Colon (tissue), 2 donors: ENCODE data around the gene KRT78.
"Not testable (repeated sequence)": the region's sequence is repeated elsewhere in the genome, so short reads cannot be mapped to it uniquely, and the experiment has no call there.

Experiments used
- FAIRE-seq: peaks from 2 replicates; lab custom pipeline; 2012; peaks lifted over from hg19 to GRCh38; lab: Jason Lieb, UNC
- donor health status: control.
- donor health status: control.

The KRT78 gene, protein sequence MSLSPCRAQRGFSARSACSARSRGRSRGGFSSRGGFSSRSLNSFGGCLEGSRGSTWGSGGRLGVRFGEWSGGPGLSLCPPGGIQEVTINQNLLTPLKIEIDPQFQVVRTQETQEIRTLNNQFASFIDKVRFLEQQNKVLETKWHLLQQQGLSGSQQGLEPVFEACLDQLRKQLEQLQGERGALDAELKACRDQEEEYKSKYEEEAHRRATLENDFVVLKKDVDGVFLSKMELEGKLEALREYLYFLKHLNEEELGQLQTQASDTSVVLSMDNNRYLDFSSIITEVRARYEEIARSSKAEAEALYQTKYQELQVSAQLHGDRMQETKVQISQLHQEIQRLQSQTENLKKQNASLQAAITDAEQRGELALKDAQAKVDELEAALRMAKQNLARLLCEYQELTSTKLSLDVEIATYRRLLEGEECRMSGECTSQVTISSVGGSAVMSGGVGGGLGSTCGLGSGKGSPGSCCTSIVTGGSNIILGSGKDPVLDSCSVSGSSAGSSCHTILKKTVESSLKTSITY

DNA sequence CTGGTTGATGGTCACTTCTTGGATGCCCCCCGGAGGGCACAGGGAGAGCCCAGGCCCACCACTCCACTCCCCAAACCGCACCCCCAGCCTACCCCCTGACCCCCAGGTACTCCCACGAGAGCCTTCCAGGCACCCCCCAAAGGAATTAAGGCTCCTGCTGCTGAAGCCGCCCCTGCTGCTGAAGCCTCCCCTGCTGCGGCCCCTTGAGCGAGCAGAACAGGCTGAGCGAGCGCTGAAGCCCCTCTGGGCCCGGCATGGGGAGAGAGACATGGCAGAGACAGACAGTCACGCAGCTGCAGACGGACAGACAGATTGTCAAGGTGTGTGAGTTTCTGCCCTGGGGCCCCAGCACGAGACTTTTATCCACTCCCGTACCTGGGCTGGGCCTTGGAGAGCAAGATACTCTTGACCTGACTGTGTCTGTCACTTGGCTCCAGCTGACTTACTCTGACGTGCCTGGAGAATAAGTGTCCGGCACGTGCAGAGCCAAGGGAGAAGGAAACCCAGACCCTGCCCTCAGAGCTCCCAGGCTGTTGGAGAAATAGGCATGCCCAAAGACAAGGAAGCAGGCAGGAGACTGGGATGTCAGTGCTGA, at the start of gene KRT78:
KRT78 (minus strand) TSS at position 334 of the 595 bp plus-strand sequence; CDS start at position 270, 64 bp downstream.
- FAIRE-seq = no peak

DNA sequence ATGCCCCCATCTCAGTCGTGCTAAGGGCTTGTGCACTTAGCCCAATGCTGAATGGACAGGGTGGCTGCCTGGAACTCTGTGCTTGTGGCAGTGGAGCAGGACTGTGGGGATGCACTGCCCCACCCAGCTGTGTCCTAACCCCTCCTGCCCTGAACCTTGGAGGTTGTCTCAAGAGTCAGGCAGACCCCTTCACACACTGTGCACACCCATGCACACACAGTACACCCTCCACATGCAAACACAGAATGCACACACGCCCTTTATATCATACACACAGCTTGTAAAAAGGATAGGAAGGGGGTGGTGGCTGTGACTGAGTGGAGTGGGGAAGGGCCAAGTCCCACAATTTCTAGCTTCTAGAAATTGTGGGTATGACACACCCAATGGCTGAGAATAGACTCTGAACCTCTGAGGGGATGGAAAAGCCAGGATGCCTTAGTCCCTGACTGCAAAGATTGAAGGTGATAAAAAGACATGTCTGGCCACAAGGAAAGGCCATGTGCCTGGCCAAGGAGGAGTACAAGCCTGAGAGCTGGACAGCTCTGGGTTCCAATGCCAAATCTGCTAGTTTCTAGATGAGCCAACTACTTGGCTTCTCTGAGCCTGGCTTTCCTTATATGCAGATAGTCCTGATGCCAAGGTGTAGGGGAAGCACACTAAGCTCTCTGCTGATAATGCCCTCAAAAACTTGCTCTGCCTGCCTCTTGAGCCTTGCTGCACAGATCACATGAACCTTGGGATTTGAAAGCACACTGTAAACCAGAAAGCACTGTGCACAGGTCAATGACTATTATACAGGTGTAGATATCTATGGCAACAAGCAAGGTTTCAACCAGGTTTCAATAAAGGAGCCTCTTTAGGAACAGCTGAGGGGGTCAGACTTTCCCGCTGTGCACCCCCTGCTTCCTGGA, 47.7 kb upstream of the KRT78 start:
- no peak for FAIRE-seq

DNA sequence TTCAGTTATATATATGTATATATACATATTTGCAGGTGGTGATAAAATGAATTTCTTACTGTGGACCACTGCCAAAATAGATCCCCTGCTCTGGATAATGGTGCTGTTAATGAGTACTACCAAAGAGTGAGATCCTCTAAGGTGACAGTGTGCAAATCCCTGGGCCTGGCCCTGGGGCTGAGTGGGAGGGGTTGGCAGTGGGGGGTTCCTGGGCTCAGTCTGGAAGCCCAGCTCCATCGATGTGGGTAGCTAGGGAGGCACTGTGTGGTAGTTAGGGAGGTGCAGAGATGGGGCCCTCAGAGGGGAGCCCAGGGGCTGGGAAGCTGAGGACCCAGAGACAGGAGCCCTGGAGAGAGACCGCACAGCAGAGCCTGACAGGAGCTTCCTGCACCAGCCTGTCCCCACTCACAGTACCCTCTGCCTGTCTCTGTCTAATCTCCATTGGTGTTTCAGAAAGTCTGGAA, 47.0 kb upstream of the KRT78 start:
- no peak for FAIRE-seq

DNA sequence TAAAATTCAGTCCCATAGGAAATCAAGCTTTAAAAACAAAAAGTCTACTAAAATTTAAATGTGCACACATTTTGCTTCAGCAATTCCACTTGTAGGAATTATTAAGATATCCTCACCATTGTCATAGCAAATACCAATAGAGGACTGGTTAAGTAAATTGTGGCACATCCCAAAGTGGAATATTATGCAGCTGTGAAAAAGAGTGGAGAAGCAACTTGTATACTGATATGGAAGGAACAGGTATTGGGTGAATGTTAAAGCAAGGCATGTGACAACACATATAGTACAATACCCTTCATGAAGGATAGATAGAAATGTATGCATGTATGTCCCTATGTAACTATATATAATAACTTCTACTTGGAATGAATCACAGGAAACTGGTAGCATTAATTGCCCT, 44.2 kb upstream of the KRT78 start:
- FAIRE-seq = no peak

DNA sequence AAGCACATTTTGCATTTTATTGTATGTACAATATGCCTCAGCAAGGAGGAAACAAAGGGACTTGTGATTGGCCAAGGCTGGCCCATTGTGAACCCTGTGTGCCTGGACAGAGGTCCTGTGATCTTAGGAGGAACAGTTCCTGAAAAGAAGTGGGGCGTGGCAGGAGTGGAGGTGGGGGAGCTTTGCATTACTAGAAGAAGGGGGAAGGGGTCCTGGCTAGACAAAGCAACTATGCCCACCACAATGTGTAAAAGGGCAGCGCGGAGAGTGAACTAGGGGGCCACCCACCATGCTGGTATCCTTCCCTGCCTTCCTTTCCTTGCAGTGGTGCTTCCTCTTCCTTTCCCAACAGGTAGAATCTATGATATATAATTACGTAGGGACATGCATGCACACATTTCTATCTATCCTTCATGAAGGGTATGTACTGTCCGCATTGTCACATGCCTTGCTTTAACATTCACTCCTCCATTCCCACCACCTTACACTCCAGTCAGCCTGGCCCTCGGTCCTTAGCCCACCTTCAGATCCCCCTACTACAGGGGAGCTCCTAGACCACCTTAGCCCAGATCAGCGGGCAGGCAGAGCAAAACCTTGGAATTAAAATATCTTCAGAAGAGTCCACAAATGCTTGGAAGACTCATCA, 43.5 kb upstream of the KRT78 start:
- no peak for FAIRE-seq

DNA sequence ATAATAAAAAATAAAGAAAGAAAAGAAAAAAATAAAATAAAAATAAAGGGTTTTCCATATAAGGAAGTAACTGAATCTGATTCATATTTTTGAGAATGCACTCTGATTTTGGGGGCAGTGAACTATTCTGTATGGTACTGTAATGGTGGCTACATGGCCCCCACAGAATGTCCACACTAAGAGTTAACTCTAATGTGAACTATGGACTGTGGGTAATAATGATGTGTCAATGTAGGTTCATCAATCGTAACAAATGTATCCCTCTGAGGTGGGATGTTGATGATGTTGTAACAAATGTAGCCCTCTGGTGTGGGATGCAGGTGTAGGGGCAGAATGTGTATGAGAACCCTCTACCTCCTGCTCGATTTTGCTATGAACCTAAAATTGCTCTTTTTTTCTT, 42.2 kb upstream of the KRT78 start:
- FAIRE-seq = no peak

DNA sequence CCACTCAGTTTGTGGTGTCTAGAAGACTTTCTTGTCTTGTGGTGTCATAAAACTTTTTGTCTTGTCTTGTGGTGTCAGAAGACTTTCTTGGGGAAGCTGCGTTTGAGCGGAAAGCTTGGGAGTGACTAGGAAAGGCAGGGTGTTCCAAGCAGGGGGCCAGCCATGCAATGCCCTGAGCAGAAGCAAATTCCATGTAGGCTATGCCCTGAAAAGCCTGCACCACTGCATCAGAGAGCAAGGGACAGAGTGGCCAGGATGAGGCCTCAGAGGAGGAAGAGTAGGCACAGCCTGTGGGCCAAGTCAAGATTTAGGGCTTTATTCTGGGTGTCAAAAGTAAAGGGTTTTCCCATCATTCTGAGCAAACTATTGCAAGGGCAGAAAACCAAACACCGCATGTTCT, 41.6 kb upstream of the KRT78 start:
- no peak for FAIRE-seq

DNA sequence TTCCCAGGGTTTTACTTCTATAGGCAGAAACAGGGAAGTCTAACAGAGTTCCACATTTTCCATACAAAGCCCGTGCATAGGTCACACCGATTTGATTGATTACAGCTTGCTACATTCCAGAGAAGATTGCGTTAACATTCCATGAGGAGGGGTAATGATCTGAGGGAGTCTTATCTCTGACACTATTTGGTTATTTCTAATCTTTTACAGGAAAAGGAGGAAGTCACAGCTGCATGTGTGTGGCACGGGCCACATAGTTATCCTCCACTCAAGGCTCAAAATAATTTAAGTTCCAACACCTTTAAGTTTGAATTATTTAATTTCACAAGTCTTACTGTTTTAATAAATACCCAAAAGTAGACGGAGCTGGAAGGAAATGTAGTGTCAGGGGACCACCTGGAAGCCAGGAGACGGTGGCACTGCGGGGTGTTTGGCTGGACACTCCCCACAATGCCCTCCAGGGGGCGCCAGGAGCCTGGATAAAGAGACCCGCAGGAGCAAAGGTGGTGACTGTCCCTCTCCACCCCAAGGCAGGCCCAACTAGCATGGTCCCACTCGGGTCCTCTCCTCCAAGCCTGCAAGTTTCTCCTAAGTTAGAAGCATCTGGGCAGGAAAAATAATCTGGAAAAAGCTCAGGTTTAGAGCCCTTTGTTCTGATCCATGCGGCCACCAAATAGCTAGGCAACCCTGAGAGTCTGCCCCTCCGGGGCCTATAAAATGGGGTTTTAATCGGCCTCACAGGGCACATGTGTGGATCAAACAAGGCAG, 35.9 kb upstream of the KRT78 start:
- no peak for FAIRE-seq

DNA sequence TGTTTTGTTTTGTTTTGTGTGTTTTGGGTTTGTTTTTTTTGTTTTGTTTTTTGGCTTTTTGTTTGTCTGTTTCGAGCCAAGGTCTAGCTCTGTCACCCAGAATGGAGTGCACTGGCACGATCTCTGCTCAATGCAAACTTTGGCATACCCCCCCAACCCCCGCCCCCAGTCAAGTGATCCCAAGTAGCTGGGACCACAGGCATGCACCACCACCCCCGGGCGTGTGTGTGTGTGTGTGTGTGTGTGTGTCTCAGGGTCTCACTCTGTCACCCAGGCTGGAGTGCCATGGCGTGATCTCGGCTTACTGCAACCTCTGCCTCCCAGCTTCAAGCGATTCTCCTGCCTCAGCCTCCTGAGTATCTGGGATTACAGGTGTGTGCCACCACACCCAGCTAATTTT, 31.7 kb upstream of the KRT78 start:
- not testable (repeated sequence) for FAIRE-seq

DNA sequence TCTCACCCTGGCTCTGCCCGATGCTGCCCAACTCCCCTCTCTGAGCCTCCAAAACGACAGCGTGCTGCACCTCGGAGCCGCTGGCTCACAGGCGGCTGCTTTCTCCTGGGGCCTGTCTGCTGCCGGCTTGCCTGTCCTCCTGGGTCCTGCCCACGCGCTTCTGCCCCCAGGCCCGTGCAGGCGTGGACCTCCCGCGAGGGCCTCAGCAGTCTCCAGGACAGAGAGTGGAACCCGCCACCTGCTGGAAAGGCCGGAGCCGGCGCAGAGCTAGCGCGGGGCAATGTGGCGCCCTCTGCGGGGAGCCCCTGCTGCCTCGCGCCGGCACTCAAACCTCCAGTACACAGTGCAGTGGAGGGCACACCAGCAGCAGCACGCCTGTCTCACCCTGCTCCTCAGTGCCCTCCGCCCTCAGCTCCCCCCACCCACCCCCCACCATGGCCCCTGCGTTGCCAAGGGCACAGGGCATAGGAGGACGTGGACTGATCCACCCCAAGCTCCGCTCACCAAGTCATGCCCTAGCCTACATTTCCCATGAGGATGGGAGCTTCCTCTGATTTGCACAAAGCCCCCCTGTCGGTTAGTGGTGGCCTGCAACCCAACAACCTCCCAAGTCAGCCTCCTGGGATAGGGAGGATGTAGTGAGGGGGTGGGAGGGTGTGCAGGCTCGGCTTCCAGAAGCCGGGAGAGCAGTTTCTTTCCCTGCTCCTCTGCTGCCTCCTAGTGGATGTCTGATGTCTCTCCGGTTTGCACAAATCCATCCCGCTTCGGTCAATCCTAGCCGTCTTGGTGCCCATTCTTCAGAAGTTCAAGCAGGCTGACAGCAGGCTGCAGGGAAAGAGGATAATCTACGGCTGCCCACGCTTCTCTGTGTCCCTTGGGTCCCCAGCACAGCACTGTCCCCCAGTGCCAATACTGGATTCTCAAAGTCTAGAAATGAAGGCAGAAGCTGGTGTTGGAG, 30.9 kb upstream of the KRT78 start:
- FAIRE-seq = no peak

DNA sequence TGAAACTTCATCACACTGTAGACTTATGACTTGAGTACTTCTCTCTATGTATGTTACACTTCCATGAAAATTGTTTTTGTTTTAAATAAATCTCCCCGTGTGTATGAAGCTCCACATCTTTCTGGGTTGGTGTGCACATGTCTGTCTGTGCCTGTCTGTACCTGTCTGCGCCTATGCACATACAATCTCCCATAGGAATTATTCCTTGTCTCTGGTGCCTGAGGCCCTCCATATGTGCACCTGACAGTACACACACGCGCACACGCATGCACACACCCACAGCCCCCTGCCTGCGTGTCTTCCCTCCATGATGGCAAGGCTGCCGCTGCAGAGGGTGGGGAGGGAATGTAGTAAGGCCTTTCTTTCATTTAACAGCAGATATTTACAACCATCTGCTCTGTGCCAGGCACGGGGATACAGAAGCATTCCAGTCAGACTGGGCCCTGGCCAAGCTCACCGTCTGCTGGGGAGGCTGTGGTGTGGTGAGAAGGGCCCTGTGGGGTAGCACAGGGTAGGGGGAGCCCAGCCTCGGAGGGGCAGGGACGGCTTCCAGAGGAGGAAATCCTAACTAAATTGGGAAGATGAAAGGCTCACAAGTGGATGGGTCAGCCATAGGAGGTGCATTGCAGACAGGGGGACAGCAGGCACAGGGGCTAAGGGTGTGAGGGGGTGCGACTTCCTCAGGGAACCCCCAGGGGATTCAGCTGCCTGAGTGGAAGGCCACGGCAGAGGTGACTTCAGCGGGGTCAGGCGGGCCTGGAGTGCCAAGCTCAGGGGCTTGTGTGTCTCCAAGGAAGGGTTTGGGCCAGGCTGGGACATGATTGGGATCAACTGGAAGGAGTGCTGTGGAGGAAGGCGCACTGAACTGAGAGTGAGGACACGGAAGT, 30.0 kb upstream of the KRT78 start:
- no peak for FAIRE-seq

DNA sequence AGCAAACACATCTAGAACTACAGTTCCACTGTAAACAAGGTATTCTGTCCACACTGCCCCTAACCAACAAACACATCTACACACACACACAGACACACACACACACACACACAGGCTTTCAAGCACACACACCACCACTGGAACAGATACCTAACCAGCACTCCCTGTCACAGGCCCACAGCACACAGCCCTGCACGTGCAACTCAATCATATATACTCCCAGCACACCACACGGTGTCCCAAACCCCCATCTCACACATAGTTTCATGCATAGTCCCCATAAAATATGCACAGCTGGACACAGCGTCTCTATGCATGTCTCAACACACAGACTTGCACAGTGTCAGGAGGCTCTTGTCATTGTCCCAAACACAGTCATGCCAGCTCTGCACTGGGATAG, 28.4 kb upstream of the KRT78 start:
- no peak for FAIRE-seq

DNA sequence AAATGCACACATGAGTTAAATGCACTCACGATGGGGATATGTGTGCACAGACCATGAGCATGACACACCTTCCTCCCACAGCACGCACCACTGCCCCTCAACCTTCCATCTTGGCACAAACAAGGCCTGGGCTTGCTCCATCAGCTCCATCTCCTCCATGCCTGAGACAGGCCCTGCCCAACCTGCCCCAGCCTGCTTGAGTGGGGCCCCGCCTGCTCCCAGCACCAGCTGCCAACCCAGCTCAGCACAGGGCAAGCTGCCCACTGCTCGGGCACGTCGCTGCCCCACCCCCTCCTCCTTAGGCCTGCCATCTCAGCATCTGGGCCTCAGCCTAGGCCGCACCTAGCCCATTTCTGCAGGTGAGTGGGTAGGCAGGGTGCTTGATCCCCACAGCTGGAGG, 27.6 kb upstream of the KRT78 start:
- FAIRE-seq = no peak

DNA sequence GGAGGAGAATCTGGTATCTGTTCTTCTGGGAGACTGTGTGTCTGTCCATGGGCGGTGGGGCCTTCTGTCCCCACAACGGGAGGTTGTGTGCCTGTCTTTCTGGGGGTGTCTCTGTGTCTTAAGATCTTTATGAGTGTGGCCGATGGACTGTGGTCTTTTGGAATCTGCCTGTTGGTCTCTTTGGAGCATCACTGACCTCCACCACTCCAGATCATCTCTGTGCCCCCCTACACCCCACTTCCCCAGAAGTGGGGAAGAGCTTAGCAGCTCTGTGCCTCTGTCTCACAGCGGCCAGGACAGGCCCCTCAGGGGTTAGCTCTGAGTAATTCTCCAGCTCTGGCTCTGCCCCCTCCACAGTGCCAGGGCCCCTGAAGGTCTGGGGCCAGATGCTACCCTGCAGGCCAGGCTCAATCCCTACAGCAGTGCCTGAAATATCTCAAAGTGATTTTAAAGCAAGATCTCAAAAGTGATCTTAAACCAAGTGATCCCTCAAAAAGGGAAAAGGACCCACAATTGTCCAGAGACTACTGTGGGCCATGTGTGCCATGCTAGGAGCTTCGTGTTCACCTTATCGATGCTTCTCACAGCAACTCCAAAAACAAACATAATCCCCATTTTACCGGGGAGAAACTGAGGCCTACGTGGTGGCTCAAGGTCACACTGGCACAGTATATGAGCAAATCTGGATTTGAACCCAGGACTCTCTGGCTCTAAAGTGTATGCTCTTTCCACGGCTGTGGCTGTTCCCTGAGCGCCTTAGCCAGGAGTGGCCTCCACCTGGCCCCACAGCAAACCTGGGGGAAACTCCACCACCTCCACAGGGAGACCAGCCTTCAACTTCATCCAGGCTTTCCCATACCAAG, 26.0 kb upstream of the KRT78 start:
- no peak for FAIRE-seq

DNA sequence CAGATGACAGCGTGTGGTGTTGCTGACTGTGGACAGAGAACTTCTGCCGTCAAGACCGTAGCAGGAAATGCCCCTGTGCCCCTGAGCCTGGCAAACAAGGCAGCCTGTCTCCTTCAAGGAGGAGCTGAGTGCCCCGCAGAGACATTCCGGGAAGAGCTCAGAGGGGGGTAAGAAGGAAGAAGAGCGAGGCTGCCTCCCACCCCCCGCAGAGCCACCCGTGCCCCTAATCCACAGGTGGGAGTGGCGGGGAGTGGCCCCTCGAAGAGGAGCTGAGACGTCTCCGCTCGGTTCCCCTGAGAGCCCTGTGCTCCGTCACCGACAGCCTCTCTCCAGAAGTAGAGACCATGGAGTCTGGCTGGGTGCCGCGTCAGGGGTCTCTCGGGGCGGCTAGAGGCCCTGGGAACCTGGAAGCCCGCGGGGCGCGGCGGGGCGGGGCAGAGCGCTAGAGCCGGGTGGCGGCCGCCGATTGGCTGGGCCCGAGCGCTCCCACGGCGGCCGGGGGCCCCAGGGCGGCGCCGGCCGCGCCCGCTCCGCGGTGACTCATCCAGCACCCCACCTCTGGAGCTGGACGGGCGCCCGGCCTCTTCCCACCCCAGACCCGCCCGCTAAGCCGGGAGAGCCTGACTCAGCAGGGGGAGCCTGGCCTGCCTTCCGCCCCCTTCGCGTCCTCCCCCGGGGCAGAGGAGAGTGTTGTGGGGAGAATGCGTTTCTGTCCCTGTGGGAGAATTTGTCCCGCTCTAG, 25.2 kb upstream of the KRT78 start:
- FAIRE-seq = no peak

DNA sequence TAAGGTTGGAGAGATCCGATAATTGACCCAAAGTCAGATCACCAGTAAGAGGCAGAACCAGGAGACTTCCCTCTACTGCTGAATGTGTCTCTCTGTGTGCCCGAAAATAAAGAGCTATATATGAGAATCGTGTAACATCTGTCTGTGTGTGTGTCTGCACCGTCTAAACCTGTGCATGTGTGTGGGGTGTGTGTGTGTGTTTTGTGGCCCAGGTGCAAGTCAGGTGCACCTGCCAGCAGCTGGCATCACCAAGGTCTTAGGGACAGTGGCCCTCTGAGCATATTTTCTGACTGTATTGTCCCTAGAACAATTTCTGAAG, 24.7 kb upstream of the KRT78 start:
- FAIRE-seq = no peak

DNA sequence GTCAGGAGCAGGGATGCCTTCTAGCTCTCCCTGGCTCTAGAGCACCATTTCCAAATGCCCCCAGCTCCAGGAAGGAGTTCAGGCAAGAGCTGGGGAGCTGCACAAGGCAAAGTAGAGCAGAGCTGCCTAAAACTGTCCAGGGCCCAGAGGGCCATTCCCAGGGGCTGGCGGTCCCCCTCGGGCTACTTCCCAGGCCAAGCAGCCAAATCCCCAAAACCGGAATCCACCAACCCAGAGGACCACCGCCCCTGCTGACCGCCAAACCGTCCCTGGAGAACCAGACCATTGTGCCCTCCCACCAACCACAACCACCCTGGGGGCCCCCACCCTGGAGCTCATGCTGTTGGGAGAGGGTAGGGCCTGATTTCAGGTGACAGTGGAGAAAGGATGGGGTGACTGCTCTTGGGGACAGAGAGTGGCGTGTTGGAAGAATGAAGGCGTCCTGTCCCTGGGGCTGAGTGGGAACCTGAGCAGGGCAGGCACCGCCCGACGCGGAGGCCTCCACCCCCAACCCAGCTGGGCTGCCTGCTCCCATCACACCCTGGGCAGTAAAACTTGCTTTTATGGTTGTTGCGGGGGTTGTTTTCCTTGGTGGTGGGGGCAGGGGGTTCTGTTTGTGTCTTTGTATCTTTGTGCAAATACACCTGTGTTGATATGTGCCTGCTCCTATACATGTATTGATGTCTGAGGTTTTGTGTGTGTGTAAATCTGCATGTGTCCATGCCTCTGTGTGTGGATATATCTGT, 24.0 kb upstream of the KRT78 start:
- FAIRE-seq = no peak
